Stimulated activated CD8-positive, alpha-beta memory T cell treated with anti-CD3 and anti-CD28 coated beads, Interleukin-7, amount 100 ng/mL, for 48 hours (primary cell): Measurements from ENCODE around the gene SH3TC1.

Experiments used
- DNase-seq, 2 donors: peaks; one replicate each; pipeline ENCODE4 v3.0.0-alpha.2; 2020; ENCODE audit warnings: low read depth in 1 of 2; ENCODE audit errors: extremely low read depth in 1 of 2

The SH3TC1 gene

DNA sequence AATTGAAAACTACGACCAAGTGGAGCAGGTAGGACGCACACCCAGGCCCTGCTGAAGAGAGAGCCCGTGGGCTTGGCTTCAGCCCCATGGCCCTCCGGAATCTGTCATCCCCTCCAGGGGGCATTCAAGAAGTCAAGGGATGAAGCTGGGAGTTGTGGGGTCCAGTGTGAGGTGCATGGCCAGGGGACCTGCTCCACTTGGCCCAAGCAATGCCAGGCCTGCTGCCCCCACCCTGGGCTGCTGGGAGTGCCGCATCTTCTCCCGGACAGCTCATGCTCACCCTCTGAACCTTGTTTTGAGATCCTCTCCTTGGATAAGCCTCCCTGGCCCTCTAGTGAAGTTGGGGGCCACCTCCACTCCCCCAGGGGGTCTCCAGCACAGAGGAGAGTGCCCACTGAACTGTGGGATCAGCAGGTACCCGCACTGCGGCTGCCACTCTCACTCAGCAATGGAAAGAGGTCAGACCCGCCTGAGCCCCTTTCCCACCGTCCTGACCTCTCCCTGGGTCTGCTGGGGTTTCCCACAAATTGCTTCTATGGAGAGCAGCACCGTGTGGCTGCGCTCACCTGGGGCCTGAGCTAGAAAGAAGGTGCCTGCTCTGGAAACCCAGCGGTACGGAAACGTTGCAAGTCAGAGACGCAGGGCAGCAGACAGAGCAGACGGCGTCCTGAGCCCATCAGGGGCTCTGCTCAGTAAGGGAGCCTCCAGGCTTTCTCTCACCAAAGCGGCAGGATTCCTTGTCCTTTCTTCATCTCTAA is 35.5 kb upstream of the SH3TC1 start:
- DNase-seq, result no peak

DNA sequence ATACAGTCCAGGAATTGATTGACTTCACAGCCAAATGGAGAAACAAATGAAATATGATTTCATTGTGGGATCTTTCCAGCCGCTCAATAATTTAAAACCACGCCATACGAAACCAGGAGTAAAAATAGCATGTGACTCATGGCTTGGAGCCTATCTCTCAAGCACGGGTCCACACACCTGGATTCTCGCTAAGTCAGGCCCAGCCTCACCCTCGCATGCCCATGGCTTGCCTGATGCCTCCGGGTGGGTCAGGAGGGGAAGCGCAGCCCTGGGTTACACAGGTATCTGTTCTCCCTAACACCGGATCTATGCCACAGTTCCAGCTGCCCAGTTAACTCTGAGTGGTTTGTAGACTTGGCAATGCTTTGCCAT is 34.9 kb upstream of the SH3TC1 start:
- DNase-seq, result no peak

DNA sequence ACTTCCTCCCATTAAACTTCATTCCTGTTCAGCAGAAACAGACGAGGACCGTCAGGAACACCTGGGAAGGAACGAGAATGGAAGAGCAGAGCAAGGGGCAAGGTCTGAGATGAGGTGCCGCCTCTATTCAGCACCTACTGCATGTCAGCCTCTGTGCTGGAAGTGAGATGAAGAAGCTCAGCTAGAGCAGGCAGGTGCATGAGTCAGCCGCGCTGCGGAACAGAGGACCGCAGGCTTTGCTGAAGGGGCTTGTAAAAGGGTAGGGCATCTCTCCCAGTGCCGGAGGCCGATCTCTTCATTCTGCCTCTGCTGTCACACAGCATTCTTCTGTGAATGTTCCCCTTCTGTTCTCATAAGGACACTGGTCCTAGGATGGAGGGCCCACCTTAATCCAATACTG is 34.4 kb upstream of the SH3TC1 start:
- no peak for DNase-seq

DNA sequence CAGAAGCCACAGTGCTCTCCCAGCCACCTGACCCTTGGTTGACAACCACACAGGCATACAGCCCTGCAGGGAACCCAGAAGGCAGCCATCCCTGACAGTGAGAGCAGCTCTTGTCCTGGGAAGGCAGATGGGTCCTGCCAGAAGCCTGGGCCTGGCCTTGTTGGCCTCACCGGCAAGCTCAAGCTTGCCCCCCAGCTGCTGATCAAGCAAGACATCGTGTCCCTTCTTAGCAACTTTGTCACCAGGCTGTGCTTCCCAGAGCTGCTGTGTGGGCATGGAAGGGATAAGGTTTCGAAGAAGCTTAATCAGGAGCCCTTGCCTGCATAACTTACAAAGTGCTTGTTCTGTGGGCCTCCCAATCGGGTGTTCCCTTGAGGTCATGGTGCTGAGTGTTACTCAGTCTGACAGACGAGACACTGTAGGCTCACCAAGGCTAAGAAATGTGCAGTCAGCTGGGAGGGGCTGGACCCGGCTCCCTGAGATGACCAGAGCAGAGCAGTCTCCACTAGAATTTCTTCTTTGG is 33.7 kb upstream of the SH3TC1 start:
- no peak for DNase-seq

DNA sequence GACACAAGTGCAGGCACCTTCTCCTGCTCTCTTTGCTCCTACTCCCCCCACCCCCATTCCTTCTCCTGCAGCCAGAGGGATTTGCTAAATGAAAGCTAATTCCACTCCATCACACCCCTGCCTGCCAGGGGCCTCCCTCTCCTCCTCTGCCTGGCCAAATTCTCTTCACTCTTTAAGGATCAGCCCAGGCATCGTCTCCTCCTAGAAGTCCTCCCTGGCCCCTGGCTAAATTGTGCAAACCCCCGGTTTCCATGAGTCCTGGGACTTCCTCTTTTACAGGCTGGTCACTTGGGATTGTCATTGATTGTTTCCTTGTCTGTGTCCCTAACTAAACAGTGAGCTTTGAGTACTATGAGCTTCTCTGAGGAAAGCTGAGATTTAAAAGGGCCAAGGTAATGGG is 31.8 kb upstream of the SH3TC1 start:
- no peak for DNase-seq

DNA sequence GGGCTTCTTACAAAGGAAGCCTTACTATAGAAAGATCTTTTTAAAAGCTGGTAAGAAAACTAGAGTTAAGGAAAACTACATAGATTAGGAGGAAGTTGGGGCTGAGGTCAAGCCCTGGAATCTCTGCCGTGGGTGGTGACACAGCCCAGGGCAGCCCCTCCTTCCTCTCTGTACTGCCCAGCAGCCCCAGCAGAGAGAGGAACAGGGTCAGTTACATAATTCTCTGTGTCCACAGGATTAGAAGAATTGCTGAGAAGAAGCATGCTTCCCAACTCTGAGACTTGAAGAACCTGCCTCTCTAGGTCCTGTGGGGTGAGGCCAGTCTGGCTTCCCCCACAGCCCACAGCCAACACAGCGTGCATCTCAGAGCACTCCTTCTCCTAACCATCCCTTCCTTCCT is 31.3 kb upstream of the SH3TC1 start:
- no peak for DNase-seq

DNA sequence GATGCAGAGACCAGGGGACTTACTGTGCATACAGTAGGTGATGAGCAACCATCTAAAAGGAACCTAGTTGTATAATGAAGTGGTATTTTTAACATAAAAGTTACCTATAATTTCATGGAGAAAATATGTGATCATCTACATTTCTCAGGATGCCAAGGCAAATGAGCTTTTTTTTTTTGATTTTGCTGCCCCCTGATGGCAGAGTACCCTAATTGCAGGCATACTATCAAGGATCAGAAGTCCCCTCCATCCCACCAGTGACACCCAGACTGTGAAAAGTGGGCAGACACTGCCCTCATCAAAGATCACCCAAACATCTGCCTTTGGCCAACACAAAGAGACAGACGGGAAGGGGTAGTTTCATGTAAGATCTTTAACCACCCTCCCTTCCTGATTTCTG is 30.9 kb upstream of the SH3TC1 start:
- no peak for DNase-seq

DNA sequence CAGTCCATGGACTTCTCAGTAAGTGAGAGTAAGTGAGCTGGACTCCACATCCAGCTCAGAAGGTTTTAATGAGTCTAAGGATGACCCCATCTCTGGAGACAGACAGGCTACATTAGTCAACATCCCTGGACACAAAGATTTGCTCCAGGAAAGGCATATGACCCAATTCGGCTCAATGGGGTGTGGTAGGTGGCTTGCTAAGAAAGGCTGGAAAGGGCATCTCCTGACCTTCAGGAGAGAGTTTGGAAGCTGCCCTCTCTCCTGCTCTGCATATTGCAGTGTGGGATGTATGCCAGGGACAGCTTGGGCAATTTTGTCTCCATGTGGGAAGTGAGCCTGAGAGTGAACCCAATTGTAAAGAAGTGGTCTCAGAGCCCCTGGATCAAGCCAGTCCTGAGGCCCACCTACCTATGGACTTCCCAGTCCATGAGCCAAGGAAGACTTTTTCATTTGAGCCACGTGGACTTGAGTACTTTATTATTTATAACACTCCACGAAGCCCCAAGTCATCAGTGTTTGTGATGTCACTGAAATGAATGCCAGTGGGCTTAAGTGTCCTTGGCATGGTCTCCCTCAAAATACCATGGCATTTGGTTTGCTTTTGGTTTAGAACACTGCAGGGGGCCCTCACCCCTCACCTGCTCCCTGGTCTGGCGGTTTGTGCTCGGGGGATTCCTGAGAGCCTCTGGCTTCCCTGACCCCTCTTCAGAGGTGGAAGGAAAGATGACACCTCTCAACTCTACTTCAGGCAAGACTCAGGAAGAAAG is 30.1 kb upstream of the SH3TC1 start:
- DNase-seq, result no peak

DNA sequence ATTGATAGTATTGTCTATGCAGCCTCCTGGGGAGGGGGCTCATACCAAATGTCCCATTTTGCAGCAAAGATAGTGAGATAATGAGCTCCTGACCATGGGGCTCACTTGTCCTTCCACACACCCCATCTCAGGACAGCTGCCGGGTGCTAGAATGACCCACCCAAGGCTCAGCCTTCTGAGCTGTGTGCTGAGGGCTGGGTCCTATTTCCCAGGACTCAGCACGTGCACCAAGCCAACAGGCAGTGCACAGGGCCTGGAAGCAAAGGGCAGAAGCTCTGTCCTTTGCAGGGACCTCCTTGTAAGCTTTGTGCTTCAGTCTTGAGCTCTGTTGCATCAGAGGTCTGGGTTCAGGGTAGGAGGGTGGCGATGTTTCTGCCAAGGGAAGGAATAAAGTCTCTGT is 29.3 kb upstream of the SH3TC1 start:
- DNase-seq, result no peak

DNA sequence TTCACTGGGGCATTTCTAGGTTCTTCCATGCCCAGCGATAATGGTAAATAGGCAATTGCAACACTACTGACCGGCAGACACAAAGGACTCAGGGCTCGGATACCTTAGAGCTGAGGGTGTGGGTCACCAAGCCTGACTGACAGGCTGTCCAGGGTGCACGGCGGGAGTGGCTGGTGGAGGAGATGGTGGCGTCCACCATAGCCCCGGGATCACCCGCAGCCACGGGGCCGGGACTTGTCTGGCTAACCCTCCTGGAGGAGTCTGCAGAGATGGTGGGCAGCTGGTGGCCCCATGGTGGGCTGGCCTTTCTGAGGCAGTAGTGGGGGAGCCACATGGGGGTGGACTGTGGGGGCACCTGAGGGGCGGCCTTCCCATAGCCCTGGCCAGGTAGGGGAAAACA is 28.7 kb upstream of the SH3TC1 start:
- no peak for DNase-seq

DNA sequence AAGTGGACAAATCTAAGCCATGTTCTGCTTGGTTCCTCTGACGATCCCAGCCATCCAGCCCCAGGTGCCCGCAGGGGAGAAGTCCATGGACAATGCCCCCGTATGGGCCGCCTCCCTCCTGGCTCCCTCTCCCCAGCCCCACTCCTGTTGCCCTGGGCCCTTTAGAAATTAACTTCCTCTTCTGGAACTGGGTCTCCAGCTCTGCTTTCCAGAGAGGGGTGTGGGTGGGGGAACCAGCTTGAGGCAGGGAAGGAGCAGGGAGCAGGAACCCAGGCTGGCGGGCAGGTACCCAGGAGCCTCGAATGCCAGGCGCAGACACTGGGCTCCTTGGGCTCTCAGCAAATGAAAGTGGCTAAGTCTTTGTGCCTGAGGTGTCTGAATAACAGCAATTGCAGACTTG is 27.8 kb upstream of the SH3TC1 start:
- no peak for DNase-seq

DNA sequence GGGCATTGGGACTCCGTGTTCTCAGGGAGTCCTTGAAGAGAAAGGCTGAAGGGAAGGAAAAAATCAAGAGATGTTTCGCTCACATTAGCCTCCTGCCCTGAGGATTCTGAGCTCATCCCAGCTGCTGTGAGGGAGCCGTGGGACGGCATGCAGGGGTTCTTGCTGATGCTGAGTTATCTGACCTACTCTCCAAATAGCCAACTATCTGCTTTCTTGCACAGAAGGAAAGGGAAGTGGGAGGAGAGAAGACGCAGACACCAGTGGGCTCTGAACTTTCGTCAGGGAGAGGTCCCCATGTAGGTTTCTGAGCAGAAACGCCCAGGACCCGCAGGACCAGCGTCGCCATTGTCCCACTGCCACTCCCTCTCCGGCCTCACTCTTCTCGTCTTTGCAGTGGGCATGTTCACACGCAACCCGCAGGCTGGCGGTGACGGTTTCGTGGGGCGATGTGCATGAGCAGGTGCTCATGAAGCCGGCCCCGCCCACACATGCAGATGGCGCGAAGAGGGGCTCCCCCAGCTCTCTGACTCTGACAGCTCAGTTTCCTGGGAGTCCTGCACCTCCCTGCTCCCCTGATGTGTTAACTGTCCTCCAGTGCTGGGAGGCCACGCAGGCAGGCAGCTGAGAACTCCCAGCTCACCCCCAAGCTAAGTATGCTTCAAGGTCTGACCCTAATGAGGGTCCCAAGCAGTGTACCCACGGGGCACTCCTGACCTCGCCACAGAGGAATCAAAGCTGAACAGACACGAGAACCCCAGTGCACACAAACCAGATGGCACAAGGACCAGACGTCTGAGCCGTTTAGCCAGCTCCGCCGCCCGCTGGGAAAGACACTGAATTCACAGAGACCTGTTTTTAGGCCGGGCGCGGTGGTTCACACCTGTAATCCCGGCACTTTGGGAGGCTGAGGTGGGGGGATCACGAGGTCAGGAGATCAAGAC is 26.8 kb upstream of the SH3TC1 start:
- DNase-seq, result peak in 1 of 2 donors; percentile 38

DNA sequence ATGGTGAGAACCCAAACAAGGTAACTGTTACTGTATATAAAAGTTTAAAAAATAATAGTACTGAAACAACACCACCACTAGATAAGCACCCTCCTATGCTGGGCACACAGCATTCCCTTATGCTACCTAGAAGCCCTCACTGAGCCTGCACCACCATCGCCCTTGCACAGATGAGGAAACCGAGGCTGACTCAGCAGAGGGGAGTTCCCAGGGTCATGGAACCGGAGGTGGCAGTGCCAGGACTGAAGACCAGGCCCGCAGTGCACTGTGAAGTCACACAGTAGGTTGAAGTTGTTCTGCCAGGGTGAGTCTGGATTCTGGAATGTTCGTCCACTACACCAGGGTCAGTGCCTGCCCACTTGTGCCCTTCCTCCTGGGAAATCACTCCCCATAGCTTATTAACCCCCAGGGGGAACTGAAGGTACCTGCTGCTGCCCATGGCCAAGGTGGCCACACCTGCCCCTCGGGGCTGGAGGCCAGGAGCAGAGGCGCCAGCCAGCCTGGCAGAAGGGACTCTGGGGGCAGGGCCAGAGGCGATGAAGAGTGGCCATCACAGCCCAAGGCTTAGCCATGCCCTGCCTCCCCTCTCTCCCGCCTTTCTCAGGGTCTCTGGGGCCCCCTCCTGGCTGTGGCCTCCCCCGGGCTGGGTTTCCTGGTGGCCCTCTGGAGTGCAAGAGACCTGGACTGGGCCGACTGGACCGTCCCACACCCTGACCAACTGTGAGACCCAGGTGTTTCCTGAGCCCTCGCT is 25.4 kb upstream of the SH3TC1 start:
- no peak for DNase-seq

DNA sequence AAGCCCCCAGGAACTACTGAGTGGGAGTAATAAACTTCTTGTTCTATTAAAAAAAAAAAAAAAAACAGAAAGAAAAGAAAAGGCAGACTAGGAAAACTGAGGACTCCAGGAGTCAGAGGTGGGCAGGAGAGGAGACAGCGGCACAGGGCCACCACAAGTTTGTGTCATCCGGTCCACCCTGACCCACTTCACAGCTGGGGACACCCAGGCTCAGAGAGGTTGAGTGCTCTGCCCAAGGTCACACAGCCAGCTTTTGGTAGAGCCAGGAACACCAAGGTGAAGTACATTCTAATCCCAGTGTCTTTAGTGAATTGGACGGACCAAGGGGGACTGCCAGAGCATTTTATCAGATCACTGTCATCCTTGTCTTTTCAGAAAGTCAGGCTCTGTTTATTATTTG is 24.1 kb upstream of the SH3TC1 start:
- DNase-seq, result no peak

DNA sequence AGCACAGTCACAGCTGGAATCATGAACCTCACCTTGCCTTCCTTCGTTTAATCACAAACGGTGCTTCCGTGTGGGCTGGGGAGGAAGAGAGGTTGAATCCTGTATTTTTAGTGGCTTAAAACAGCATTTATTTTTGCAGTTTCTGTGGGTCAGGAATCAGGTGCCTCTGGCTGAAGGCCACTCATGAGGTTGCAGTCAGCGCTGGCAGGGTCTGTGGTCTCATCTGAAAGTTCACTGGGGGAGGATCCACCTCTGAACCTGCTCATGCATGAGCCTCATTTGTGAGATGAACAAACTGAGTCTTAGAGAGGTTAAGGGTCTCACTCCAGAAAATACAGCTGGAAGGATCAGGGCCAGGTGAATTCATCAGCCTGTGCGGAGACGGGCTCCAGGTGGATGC is 23.4 kb upstream of the SH3TC1 start:
- no peak for DNase-seq

DNA sequence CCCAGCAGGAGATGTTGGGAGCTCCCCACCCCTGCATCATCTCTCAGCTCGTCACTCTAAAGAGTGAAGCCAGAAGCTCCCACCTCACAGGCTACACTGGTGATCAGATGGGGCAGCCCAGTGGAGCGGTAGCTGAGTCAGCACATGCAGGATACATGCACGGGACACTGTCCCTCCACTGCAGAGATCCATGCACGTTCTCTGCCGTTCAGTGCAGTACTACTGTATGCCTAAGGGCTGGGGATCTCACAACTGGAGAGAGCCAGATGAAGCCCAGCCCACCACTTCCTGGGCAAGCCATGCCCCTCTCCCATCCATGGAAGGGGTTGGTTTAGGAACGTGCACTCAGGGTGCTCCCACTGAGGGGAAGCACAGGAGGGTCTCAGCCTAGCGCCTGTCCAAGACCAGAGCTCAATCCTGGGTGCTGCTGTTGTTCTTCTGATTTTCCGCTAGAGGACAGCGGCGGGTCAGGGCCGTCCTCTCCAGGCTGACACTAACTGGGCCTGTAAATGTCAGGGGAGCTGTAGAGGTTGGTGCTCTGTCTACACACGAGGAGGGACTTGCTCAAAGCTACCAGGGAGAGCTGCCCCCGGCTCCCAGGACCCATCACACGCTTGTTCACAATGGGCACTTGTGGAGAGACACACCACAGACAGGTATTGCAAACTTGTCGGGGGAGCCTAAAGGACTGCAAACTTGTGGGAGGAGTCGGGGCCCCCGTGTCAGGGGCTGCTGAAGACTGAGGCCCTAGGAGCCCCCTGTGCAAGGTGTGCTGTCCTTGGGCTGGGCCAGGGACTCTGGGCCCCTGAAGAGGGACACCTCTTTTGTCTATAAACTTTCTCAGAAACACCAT is 22.3 kb upstream of the SH3TC1 start:
- DNase-seq, result no peak

DNA sequence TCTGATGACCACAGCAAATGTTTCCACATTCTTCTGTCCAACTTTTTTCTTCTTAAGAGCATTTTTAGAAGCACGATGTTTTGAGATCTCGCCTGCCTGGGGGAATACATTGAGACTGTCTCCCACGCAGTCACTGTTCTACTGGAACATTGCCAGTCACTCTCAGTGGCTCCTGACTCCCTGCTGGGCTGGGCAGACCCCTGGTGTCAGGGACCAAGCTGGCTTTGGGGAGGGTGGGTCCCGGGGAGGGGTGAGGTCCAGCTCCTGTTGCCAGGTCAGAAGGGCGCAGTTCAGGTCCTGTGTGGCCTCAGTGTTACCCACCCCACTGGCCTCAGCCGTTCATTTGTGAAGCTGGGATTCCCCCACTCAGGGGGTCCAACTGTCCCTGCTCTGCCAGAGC is 21.5 kb upstream of the SH3TC1 start:
- DNase-seq, result no peak

DNA sequence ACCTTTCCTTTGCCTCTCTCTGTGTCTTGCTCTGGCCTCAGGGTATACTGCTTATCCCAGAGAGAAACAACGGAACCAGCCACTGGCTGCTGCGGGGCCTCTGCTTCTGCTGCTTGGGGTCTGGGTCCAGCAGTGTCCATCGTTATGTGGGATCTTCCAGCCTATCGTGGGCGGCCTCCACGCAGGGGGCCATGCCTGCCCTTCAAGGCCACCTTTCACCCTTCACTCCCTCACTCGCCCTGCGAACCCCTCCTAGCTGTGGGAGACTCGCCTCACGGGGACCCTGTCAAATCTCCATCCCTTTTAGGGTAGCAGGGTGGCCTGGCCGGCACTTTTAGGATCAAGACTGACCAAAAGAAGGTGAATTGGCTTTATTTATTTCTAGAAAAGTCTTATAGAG is 21.1 kb upstream of the SH3TC1 start:
- no peak for DNase-seq

DNA sequence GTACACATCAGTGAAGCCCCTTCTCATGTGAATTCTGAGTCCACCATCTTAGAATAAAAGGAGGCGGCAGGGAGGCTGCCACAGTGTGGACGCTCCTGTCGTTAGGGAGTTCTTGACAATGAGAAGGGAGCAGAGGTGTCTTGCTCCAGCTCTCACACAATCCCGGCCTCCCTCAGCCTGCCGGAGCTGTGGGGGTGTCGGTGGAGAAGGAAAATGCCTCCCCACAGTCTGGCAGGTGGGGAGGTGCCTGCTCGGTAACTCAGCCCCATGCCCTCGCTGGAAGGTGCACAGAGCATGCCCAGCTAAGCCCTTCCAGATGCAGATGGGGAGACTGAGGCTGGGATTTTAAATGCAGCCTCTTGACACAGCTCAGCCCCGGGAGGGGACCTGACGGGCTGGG is 20.0 kb upstream of the SH3TC1 start:
- no peak for DNase-seq

DNA sequence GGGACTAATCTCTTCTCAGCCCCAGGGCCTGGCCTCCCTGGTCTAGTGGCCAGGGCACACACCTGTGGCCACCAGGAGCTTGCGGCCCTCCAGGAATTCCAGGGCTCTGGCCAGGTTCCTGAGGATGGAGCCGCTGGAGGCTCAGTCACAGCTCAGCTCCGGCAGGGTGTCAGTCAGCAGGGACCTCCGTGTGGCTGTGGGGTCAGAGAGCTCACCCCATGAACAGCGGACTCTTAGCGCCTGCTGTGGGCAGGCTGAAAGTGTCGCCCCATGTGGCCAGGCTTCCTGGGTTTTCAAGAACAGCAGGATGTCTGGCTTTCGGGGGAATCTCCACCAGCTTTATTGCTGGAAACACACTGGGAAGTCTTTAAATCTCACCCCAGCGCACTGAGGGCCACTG is 19.3 kb upstream of the SH3TC1 start:
- DNase-seq, result no peak
